ENCODE measurements around the gene DPP4.

DPP4 gene

DNA sequence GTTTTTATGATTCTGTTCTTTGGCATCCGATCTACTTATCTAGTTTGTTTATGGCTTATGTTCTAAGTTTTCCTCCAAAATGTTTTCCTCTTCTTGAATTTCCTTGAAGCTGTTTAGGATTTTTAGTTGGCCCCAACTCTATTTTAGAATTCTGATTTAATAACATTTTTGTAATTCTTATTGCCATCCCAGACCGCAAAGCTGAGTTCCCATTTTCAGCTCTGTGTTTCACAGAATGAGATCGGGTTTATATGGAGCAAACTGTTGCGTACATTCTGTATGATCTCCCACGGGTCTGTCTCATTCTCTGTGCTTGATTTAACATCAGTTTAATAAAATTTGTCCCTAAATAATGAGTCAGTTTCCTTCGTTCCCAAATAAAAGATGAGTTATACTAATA lies 59.3 kb downstream of the DPP4 start:
- DNase-seq, result no peak

DNA sequence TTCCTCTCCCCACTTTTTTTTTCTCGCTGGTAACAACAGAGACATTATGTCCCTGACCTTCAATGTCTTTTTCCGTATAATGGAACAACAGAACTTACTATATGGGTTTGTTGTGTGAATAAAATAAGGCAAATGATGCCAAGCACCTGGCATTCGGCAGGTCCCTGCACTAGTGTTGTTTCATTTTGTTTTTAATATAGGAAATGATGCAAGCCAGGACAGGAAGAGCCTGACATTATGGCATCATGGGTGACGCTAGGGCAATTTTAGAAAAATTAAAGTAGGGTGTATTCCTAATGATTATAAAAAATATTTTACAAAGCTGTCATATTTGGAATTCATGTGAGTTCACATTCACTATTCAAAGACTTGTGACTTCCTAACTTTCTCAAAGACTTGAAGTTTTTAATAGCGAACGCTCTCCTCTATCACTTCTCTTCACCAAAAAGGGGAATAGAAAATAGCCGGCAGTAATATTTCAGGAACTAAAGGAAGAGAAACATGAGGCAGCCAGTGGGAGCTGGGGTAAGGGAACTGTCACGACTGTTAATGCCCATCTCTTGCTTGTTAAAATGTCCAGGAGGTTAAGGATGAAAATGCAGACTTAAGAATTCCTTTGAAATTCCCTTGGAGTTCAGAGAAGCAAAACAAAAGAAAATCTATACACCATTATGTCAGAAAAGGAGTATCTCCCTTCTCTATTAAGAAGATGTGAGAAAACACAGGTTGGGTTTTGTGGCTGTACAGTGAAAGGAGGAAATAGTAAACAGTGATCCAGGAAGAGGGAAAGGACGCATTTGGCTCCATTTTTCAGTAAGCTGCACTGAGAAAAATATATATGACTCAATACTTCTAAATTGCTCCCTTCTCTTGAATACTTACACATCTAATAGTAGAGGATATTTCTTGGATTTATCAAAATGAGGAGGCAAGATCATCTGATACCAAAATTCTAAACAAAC lies 60.2 kb downstream of the DPP4 start:
- DNase-seq, result no peak

DNA sequence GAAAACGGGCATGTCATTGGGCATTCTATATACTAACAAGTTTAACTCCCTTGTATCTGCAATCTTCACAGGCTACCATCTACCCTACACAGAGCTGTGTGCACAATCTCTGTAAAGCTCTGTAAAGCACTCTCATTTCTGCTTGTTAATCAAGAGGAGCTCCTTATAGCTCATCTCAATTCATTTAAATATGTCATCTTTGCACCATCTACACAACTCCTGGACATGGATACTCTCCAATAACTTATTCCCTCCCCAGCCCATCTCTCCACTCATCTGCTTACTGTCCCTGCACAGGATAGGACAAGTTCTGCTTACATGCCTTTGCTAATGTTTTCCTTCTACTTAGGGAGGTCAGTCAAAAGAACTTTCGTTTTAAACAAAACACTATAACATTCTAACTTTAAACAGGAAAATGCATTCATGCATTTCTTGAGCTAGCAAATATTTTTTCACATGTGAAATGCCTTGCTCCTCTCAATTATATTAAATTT lies 61.4 kb downstream of the DPP4 start:
- no peak for DNase-seq

DNA sequence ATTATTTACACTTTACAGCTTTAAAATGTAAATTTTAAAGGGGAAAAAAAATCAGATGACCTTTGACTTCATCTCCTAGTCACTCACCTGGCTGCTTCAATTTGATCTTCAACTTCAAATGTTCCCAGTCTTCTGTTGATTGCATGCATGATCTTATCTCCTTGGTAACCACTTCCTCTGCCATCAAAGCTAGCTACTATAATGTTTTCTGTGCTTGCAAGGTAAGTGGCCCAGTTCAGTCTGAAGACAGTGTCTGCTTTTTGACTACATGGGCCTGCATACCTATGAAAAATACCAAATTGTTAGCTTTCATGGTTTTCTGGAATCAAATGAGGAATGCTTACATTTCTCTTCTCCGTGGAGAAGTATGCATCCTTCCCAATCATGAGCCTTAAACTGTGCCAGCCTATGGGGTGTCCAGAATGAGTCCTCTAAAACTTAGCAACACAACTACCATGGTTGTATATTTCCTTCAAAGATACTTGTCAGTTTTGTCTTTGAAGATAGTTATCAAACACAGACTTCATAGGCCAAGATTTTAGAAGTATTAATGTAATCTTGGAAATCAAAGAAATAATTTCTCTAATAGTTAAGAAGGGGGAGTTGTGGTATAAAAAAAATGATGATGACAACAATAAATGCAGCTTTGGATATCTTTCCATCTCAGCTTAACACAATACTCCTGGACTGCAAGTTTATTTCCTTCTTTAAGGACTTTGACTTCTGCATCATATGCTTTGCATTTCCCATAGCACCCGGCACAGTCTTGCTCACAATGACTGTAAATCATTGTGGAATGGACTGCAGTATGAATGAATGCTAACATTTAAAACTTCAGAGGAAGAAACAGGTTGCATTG lies 62.1 kb downstream of the DPP4 start:
- no peak for DNase-seq

DNA sequence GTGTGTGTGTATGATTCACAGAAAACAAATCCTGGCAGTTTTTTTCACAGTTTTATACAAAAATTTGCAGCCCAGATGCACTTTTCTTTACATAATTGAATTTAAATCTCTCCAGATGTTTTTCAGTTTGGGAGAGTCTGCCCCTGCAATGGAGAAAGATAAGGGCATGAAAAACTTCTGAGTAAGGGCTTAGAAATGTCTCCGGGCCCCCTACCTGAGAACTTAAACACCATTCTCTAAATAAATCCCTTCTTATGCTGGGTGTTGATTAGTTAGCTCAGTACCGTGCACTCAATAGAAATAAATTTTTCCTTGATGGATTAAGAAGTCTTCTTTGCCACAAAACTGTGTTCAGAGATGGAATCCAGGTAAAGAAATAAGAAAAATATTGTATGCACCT lies 64.5 kb downstream of the DPP4 start:
- DNase-seq, result no peak

DNA sequence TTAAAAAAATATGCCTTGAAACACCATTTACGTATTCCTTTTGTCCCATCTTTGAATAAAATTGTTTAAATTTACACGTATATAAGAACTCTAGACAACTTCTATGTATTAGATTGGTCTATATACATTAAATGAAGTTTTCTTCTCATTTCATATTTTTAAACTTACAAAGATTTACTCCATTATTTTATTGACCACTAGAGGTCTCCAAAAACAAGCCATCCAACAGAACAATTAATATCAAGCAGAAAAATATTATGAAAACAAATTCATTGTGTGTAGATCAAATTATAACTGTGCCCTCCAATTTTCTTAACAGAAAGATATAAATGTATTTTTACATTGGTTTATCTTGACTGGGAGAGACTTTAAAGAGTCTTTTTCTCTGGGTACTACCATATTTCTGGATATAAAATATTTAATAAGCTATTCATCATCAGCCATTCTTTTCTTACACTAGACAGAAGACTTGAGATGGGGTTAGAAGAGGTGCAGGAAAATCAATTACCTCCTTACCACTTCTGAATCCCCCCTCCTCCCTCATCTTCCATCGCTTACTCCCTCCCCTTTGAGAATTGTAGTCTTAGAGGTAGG lies 66.5 kb downstream of the DPP4 start:
- no peak for DNase-seq

DNA sequence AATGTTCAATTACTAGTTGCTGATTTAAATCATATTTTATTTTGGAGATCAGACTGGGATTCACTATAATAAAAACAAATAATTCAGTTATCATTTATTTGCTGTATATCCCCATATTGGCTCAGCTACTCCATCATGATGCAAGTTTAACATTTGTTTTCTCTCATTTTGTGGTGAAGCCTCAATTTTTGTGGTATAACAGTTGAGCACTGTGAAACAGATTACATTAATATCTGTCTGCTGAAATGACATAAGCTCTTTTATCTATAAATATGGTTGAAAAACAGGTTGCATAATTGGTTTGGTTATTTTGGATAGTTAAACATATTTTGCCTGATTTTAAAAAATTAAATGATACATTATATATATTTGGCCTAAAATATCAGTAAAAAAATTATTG lies 67.7 kb downstream of the DPP4 start:
- no peak for DNase-seq

DNA sequence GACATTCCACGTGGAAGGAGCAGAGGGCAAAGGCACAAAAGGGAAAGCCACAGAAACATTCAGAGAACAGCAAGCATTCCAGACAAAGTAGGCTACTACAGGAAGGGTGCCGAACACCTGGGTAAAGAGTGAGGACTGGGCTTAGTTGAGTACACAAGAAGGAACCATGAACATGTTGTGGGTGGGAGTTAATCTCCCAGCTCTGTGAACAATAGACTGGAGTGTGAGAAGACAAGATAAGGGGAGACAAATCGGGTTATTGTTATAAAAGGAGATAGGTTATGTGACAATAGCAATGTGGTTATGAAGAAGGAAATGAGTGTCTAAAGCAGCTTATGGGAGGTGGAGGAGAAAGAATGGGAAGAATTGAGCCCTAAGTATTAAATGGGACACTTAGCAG lies 70.0 kb downstream of the DPP4 start:
- DNase-seq, result no peak

DNA sequence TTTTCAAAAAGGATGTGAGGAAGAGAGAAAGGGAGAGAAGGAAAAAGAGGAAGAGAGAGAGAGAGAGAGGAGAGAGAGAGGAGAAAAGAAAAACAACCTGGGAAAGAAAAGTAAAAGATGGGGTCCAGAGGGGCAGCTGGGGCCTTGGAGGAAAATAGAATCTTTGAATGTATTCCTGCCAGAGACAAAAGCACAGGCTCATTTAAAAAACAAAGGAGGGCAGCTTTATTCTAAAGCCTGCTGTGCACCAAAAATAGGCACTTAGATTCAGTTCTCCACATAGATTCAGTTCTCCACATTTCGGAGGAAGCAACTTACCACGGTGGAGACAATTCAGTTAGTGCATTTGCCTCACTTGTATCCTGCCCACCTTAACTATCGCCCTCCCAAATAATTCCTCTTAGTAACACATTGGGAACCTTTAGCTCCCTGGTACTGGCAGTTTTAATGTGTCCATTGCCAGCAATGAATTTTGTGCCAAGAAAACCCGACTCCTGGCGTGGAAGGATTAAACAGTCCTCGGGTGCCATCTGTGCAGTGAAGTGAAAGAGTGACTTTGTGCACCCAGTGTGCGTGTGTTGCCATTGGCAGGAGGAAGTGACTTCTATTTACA lies 71.3 kb downstream of the DPP4 start:
- DNase-seq, result no peak

DNA sequence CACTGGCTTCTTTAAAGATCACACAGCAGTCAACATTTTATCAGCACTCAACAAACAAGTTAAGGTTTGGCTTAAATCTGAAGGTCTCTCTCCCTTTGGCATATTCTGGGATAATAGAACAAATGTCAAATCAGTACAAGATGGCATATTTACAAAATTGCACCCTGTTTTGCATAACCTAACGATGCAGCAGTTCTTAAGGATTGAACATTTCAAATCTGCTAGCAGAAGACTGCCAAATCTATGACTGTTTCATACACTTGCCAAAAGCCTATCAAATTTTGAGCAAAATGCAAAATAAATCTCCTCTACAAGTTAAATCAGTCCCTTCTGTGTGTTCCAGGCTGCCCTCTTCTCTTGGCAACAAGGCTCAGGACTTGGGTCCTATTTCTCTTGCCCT lies 73.6 kb downstream of the DPP4 start:
- DNase-seq, result no peak

DNA sequence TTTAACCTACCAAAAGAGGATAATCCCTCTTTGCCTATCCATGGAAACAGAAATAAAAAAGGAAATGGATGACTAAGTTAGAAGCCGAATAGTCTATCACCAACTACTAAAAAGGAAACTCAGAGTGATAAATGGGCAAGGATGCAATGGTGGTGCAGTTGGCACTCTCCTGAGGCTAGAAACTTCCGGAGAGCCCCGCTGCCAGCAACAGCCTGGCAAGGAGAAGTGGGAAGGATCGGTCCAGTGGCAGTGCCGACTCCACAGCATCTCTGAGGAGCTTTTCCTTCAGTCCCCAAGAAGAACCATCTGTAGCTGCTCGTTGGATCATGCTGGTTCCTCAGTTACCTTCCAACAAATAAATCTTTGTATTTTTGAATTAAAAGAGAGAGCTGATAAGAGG lies 74.7 kb downstream of the DPP4 start:
- DNase-seq, result no peak

DNA sequence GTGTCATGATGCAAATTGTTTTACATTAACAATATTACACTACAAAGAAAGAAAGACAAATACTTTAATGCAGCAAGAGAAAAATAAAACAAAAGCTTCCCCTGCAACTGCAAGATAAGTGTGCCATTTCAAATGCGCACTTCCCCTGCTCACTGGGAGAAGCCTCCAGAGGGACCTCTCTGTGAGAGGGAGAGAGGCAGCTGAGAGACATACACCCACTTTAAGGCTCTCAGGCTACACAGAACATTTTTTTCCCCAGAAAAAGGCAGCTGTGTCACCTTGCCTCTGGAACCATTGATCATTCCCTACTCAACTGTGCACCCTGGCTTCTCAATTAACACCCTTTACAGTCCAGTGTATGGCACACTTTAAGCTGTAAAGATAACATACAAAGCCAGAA lies 75.2 kb downstream of the DPP4 start:
- DNase-seq, result no peak

DNA sequence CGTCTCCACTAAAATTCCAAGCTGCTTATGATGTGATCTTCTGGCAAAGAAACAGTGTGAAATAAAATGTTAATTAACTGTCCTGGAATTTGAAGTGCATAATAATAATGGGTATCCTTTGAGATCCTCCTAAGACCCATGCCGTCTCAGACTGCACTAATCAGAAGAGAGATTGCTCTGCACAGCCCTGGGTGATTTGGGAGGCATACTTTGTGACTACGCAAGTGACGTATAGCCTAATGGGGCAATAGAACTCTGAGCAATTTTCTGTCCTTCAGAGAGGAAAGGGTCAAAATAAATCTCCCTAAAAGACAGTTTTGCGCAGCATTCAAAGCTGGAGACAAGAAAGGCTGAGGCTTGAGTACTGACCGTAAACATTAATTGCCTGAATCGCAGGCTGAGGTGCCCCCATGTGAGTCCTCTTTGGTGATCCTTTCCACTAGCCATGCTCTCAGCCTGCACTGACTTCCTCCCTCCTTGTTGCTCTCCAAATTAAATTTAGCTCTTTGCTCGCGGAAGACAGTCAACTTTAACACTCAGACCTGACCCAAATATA lies 76.0 kb downstream of the DPP4 start:
- DNase-seq, result no peak

DNA sequence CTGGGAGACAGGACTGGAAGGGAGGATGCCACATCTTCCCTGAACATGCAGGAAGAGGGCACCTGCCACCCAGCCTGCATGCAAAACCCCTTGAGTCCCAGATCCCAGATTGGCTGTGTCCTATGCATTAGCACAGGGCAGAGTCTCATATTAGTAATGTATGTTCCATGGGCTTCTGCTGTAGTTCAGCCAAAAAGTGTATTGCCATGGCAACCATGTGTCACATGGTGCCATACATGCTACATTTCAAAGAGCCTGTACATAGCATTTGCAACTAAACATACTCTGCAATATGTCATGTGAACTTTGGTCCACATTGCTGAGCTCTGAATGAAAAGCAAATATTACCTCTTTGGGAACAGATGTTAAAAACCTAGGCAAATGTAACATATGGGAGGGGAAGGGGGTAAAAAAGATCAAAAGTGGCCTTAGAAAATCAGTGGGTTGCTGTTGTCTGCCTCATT lies 78.4 kb downstream of the DPP4 start:
- DNase-seq, result peak; percentile 19

DNA sequence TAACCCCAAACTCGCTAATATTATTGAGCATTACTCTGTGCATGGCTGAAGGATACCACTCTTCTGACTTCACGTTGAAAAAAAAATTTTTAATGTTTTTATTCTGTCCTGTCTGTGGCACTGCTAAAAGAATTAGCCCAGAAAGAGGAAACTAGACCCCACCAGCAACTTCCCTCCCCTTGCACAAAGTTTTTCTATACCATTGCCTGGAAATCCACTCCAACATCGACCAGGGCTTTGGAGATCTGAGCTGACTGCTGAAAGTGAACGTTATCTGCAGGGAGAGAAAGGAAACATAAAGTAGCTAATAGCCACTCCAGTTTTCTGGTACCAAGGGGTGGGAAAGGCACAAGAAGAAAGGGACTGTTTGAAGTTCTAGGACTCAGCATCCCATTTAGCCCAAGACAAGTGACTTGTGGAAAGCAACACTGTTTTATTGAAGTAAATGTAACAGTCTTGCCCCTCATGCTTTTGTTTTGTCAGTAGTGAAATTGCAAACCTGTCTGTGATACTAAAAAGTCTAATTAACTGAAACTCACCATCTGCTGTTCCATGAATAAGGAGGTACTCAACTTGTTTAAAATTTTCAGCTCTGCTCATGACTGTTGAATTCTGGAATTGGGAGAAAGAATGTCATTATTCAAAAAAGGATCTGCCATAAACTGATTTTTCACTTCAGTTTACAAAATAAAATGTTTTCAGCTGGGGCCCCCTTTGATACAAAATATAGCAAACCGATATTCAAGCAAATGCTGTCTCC lies 79.1 kb downstream of the DPP4 start:
- no peak for DNase-seq

DNA sequence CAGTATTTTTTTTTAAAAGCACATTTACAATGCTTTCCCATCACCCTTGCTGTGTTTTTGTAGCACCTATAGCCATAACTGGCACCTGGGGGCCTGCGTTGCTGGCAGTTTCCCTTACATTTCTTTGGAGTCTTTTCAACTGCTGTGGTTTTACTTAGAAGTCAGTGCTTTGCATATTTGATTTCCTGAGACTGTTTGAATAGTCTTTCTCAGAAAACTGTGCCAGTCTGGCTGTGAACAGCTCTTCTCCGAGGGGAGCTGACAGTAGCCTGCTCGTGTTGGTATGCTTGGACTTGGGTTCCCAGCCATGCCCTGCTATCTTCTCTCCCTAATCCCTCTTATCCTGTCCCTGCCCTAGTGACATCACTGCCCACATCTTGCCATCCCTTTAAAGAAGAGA lies 81.5 kb downstream of the DPP4 start:
- DNase-seq, result peak; percentile 59

DNA sequence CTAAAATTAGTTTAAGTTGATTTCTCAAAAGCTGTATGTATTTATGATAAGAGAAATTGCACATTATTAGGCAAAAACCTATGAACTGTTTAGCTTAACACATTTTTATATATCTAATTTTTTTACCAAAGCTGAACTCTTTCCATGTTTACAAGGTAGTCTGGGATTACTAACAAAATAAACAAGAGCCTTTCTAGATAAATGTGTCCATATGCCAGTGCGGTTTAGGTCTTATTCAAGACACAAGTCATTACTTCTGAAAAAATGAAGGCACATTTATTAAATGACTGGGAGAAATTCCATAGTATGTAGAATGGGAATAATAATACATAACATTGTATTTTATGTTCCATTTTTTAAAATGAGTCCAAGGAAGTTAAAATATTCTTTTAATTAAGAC lies 82.0 kb downstream of the DPP4 start:
- no peak for DNase-seq

DNA sequence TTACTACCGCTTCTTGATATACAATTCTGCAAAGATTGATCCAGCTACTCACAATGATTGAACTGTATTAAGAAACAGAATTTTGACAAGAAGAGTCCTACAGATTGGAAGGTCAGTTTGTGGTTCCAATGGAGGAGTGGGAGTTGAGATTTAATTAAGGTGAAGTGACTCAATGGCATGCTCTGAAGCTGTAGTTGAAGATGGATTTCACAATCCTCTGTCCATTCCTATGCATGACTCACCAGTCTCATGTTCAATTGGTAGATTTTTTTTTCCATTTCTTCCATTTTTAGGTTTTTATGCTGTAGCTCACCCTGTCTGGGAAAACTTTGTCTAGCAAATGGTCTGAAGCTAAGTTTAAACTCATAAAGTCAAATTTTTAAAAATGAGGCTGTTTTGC lies 83.3 kb downstream of the DPP4 start:
- DNase-seq, result no peak

DNA sequence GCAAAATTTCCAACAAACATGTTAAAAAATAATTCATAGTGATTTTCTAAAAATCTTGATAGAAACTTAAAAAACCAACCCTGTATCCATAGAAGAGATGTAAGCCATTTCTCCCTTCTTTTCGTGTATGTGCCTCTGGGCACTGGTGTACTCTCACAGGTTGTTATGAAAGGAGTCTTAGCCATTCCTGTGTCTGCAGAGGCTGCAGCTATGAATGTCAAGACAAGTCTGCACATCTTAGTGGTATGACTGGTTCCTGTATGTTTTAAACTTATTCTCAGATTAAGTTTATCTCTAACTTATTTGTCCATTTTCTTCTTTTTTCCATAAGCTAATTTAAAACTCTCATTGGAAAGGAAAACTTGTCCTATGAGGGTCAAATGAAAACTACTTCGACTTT lies 84.0 kb downstream of the DPP4 start:
- DNase-seq, result no peak

DNA sequence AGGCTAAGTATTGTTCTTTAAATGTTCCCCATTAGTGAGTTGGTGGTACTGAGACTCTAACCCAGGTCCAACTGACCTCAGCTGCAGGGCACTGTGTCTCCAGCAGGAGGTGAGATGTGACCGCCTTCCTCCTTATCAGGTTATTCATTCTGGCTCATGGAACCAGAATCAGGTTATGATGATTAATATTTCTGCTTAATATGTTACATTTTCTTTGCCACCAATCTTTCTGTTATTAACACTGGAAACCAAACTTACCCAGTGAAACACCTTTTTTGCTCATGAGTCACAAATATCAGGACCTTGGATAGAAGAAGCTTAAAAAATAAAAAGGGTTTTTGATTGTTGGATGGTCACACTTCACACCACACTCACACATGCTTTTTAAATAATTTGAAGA lies 85.4 kb downstream of the DPP4 start:
- no peak for DNase-seq

DNA sequence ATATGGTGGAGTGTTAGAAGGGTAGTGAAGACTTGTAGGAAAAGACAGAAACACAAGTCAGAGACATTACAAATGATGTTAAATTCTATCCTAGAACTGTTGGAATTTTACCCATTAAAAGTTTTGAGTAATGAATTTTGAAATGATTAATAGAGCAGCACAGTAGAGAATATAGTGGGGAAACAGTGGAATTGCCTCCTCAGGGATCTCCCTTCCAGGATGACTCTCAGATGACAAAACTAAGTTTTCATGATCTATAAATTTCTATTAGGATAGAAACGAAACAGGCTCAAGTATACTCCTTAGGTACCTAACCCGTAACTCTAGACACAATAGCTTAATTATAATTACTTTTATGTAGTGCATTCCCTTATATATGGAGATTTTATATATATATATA lies 86.7 kb downstream of the DPP4 start:
- DNase-seq, result no peak

DNA sequence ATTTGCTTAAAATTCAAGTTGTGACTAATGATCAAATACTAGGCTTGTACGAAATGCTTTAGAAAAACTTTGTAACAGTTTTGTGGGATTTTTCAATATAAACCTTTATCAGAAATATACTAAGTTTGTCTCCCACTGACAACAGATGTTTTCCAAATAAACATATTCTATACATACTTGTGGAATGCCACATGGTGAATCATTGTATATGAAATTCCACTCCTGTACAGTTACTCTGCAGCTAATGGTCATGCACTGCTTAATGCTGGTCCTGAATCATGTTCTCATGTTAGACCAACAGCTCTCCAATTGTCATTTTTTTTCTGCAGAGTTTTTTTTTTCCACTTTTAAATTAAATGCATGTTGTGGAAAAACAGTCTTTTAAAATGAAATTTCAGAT lies 90.1 kb downstream of the DPP4 start:
- no peak for DNase-seq

All from activated CD4-positive, alpha-beta T cell treated with anti-CD3 and anti-CD28 coated beads for 48 hours (primary cell).